ENCODE data around the gene RAB31. TPM values are rescaled to one million over a fixed set of nuclear protein-coding genes. Genes with fewer than 3 reads are reported as not detected.
A peak's percentile ranks its signal among the peaks of the same experiment; 100 is the strongest.

The RAB31 gene
- total RNA-seq (2021) (6.1 and 8.1 TPM in 2 replicates), Bru-seq, nascent RNA (percentile 42 among the genes with signal in this experiment), BruChase-seq, experiment 1, labeled RNA remaining after a 2-hour chase (percentile 40 among the genes with signal in this experiment), BruChase-seq, experiment 2, labeled RNA remaining after a 6-hour chase (percentile 42 among the genes with signal in this experiment)
- long read RNA-seq, full-length matches to known transcripts, result 11 of 18 reads
- long read RNA-seq, partial matches to known transcripts, result 3 of 18 reads
- long read RNA-seq, other reads (novel, unspliced or antisense), result 4 of 18 reads

DNA sequence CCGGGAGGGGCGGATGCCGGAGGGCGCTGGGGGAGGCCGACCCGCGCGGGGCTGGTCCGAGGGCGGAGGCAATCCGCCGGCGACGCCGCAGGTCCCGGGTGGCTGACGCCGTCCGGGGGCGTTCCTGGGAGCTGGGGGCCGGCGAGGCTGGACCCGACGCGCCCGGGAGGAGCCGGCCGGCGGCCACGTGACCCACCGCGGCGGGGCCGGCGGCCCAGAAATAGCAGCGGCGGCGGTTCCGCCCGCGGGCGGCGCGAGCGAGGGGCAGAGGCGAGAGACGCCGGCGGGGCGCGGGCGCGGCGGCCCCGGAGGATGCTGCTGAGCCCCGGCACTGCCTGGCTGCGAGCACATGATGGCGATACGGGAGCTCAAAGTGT is at the start of gene RAB31:
TSS of gene RAB31 (plus strand) at position 245 of the 377 bp plus-strand sequence. CDS start at position 350, 105 bp downstream.
- Histone ChIP-seq H3K4me3 (ENCODE audit: low read depth, low read length, poor library complexity, severe bottlenecking) (peak within 1 kb of the TSS; percentile 68), H3K27me3 (replicated peaks; ENCODE audit: insufficient read depth, low read depth, low read length, poor library complexity) (no peaks in the 10 kb centered on the region), H3K9me3 (ENCODE audit: low read depth, low read length, poor library complexity, severe bottlenecking) (no peaks in the 10 kb centered on the region), H3K4me1 (ENCODE audit: insufficient read depth, low read length, poor library complexity, severe bottlenecking) (peaks cover 12% of the 10 kb centered on the region), H3K27ac (ENCODE audit: low read depth, low read length, poor library complexity, severe bottlenecking) (peak within 1 kb of the TSS; percentile 48), H3K36me3 (ENCODE audit: insufficient read depth, low read length, poor library complexity, severe bottlenecking) (no peaks in the 10 kb centered on the region)
- intact Hi-C loops (cut with micrococcal nuclease; ENCODE audit: unreplicated experiment), result loop anchor here (10.0 kb wide), 2 partner anchors 217 to 817 kb away; partner anchors contain the start of gene NAPG
- no TSS peak for BruUV-seq (replicated peaks)
- peak; percentile 48 for DNase-seq (ENCODE audit: low spot score)
- POLR2A ChIA-PET (ENCODE audit: low non-redundant PET), result no interaction called here
- TF ChIP-seq EZH2 (IDR thresholded peaks at IDR 0.05; ENCODE audit: borderline replicate concordance, low read depth, low read length, poor library complexity, severe bottlenecking), result no peak
- TF ChIP-seq, protein P1, sequence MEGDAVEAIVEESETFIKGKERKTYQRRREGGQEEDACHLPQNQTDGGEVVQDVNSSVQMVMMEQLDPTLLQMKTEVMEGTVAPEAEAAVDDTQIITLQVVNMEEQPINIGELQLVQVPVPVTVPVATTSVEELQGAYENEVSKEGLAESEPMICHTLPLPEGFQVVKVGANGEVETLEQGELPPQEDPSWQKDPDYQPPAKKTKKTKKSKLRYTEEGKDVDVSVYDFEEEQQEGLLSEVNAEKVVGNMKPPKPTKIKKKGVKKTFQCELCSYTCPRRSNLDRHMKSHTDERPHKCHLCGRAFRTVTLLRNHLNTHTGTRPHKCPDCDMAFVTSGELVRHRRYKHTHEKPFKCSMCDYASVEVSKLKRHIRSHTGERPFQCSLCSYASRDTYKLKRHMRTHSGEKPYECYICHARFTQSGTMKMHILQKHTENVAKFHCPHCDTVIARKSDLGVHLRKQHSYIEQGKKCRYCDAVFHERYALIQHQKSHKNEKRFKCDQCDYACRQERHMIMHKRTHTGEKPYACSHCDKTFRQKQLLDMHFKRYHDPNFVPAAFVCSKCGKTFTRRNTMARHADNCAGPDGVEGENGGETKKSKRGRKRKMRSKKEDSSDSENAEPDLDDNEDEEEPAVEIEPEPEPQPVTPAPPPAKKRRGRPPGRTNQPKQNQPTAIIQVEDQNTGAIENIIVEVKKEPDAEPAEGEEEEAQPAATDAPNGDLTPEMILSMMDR (conservative IDR thresholded peaks at IDR 0.05; ENCODE audit: low read depth, low read length), result no peak
- CTCF ChIA-PET, result no interaction called here

DNA sequence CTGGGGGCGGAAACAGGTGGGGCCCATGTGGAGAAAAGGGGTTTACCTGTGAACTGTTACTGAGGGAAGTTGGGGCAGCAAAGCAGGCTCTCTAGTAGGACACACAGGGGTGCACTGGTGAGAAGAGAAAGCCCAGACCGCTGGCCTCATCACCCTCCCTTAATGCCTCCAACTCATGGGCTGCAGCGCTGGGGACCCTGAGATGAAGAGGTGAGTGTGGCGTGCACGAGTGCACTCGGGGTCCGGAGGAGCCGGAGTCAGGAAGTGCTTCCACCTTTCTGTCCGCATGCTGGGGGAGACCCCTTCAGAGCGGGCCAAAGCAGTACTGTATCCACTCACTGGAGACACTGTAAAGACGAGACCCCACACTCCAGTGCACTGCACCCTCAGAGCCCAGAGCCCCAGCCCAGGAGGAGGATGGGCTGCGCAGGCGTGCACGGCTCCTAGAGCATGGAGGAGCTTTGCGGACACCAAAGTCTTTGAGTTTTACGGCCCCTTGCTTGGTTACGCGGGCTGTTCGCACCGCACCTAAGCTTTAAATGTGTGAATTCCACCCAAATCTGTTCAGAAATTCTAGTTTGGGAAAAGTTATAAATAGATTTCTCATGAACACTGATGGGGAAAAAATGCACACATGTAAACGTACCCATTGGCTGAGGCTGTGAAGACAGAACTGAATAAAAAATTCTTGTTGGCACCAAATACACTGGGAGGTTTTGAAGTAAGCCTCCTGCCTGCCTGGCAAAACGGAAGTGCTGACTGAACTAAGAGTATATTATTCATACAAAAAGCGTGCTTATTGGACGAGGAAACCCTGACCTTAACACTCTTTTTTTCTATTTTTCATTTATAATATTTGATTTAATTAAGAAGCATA is 48.4 kb upstream of the RAB31 start:
- no peaks in the 10 kb centered on the region for H3K9me3 ChIP-seq (ENCODE audit: low read depth, low read length, poor library complexity, severe bottlenecking)
- ChIA-PET POLR2A (ENCODE audit: low non-redundant PET) (no interaction called here), CTCF (no interaction called here)
- H3K4me1 ChIP-seq (ENCODE audit: insufficient read depth, low read length, poor library complexity, severe bottlenecking), result no peaks in the 10 kb centered on the region
- no peaks in the 10 kb centered on the region for H3K27me3 ChIP-seq (replicated peaks; ENCODE audit: insufficient read depth, low read depth, low read length, poor library complexity)
- no peak overlapping the region for H3K27ac ChIP-seq (ENCODE audit: low read depth, low read length, poor library complexity, severe bottlenecking)
- BruUV-seq (replicated peaks), result no TSS peak
- TF ChIP-seq, protein P1 (conservative IDR thresholded peaks at IDR 0.05; ENCODE audit: low read depth, low read length), result no peak
- no peak for TF ChIP-seq EZH2 (IDR thresholded peaks at IDR 0.05; ENCODE audit: borderline replicate concordance, low read depth, low read length, poor library complexity, severe bottlenecking)
- H3K36me3 ChIP-seq (ENCODE audit: insufficient read depth, low read length, poor library complexity, severe bottlenecking), result no peaks in the 10 kb centered on the region
- no peak for DNase-seq (ENCODE audit: low spot score)
- intact Hi-C loops (cut with micrococcal nuclease; ENCODE audit: unreplicated experiment), result no loop called here
- no peak overlapping the region for H3K4me3 ChIP-seq (ENCODE audit: low read depth, low read length, poor library complexity, severe bottlenecking)

- Histone ChIP-seq H3K27ac (ENCODE audit: low read depth, low read length, poor library complexity, severe bottlenecking) (no peak overlapping the region), H3K4me3 (ENCODE audit: low read depth, low read length, poor library complexity, severe bottlenecking) (no peak overlapping the region), H3K27me3 (replicated peaks; ENCODE audit: insufficient read depth, low read depth, low read length, poor library complexity) (no peaks in the 10 kb centered on the region), H3K36me3 (ENCODE audit: insufficient read depth, low read length, poor library complexity, severe bottlenecking) (no peaks in the 10 kb centered on the region), H3K9me3 (ENCODE audit: low read depth, low read length, poor library complexity, severe bottlenecking) (no peaks in the 10 kb centered on the region), H3K4me1 (ENCODE audit: insufficient read depth, low read length, poor library complexity, severe bottlenecking) (no peaks in the 10 kb centered on the region)
- intact Hi-C loops (cut with micrococcal nuclease; ENCODE audit: unreplicated experiment), result no loop called here
- no TSS peak for BruUV-seq (replicated peaks)
- ChIA-PET CTCF (interaction anchor here (0.6 to 0.9 kb wide), 3 partner anchors 12 to 151 kb away, joined by 3 to 4 read pairs (median 3); no protein-coding TSS in a partner anchor), POLR2A (ENCODE audit: low non-redundant PET) (no interaction called here)
- peak; percentile 44 for DNase-seq (ENCODE audit: low spot score)
- no peak for TF ChIP-seq EZH2 (IDR thresholded peaks at IDR 0.05; ENCODE audit: borderline replicate concordance, low read depth, low read length, poor library complexity, severe bottlenecking)
- TF ChIP-seq, protein P1 (conservative IDR thresholded peaks at IDR 0.05; ENCODE audit: low read depth, low read length), result peak; percentile 50
Measured at GRCh38 chr18:9661564-9661963, 46.5 kb upstream of the RAB31 start.
